LNCaP clone FGC (cell line): ENCODE results near the gene OGFOD3.

Experiments
- DNase-seq: peaks from one replicate; pipeline ENCODE4 v3.0.0-alpha.2; 2011; ENCODE audit warnings: low read depth
- H3K4me3 ChIP-seq: 2 replicates; pipeline ENCODE4 v1.5.1; 2011; ENCODE audit warnings: mild to moderate bottlenecking, low read depth, low read length, control low read depth
- TF ChIP-seq, protein P1 (sequence below): IDR thresholded peaks from 2 replicates; pipeline ENCODE4 v1.5.1; 2012; ENCODE audit warnings: mild to moderate bottlenecking; ENCODE audit not compliant: control insufficient read depth, insufficient read depth; ENCODE audit errors: extremely low read depth

Gene OGFOD3

DNA sequence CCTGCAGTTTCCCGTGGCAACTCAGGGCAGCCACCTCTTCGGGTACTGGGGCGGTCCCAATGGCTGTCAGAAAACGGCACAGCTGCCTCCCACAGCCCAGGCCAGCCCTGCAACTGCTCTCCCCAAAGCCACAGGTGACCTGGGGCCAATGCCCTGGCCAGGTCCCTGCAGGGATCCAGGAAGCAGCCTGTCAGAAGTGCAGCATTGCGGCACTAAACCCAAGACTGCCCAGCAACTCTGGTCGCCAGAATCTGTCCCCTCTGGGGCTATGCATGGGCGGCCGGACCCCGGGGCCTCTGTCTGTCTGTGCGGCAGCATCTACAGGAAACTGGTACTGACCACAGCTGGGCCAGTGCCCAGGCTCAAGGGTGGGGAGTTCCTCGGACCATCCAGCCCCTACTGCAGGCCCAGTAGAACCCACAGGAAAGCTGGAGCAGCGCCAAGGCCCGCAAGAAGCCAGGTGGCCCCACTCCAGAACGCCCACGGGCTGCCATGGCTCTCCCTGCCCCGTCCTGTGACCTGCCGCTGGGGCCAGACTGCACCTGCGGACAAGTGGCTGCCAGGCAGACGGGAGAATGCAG lies 26.6 kb upstream of the OGFOD3 start:
- H3K4me3 ChIP-seq = no peak overlapping the region
- TF ChIP-seq, protein P1, sequence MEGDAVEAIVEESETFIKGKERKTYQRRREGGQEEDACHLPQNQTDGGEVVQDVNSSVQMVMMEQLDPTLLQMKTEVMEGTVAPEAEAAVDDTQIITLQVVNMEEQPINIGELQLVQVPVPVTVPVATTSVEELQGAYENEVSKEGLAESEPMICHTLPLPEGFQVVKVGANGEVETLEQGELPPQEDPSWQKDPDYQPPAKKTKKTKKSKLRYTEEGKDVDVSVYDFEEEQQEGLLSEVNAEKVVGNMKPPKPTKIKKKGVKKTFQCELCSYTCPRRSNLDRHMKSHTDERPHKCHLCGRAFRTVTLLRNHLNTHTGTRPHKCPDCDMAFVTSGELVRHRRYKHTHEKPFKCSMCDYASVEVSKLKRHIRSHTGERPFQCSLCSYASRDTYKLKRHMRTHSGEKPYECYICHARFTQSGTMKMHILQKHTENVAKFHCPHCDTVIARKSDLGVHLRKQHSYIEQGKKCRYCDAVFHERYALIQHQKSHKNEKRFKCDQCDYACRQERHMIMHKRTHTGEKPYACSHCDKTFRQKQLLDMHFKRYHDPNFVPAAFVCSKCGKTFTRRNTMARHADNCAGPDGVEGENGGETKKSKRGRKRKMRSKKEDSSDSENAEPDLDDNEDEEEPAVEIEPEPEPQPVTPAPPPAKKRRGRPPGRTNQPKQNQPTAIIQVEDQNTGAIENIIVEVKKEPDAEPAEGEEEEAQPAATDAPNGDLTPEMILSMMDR = no peak
- DNase-seq = no peak

DNA sequence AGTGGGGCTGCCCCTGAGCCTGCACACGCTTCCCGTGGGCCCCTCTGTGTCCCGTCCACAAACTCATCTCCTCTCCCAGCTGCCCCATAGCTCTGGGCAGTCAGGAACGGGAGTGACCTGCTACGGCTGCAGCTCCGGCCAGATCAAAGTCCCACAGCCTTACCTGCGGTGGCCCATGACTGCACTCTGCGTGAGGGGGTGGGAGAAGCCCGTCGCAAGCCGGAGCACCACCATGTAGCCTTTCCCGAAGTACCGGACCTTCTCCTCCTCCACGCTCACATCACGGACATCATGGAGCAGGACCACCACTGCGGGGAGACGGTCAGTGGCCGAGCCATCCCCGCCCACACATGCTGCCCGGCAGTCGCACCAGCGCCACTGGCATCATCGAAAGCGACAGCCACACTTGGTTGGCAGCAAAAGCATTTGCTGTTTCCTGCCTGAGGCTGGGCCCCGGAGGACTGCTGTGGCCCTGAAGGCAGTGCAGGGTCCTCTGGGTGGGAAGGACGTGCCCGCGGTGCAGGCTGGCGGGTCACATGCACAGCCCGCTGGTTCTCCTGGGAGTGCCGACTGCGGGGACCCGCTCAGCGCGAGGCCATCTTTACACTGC lies 26.0 kb upstream of the OGFOD3 start:
- no peak overlapping the region for H3K4me3 ChIP-seq
- DNase-seq = no peak
- TF ChIP-seq, protein P1 = no peak

DNA sequence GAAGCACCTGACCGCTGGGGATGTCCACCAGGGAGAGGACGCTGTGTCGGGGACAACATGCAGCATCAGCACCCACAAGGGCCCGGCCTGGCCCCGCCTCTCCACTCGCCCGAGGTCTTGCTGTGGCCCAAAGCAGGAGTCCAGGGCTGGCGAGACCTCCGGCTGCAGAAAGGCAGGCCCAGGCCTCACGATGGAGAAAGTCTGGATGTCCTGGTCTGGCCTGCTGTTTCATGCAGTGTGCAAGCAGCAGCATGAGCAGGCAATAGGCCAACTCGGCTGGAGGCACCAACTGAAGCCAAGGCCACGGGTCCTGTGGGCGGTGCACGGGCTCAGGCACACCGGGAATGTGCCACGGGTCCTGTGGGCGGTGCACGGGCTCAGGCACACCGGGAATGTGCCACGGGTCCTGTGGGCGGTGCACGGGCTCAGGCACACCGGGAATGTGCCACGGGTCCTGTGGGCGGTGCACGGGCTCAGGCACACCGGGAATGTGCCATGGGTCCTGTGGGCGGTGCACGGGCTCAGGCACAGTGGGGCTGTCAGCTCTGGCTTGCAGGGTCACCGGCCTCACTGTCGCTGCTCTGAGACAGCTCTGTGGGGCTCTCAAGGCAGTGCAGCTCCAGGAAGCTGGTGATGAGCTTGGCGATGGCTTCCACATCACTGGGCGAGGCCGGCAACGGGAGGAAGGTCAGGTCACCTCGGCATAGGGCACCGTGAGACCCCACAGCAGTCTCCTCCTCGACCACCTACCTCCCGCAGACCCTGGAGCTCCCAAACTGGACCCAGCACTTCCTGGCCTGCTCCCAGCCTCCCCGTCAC lies 25.3 kb upstream of the OGFOD3 start:
- H3K4me3 ChIP-seq = no peak overlapping the region
- DNase-seq = no peak
- TF ChIP-seq, protein P1 = no peak

DNA sequence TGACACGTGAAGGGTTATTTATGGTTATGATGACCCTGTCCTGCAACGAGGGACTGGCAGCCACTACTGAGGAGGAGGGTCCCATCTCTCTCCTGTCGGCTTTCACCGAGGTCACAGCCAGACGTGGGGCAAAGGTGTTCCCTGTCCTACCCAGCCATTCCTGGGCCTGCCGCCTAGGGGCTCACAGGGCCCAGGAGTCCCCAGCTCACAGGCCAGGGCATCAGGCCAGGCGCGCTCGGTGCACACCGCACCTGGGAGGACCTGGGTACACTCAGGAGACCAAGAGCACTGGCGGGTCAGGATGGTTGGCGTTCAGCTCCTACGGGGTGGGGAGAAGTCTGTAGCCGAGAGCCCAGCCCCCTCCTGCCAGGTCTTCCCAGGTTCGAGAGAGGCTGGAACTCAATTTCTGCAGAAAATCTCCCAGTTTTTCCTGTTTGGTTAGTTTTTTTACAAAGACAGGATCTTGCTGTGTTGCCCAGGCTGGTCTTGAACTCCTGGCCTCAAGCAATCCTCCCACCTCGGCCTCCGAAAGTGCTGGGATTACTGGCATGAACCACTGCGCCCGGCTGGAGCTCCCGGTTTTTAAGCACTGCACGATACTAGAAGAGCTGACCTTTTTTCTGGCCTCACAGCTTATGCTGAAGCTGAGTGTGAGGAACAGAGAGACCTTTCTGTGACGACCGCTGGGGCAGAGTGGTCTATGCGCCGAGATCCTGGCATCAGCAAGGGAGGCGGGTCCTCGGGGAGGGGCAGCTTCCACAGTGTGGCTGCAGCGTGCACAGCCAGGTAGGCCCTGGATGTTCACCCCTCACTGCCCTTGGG lies 24.5 kb upstream of the OGFOD3 start:
- DNase-seq = no peak
- H3K4me3 ChIP-seq = no peak overlapping the region
- TF ChIP-seq, protein P1 = no peak

GRCh38 chr17:82441691-82442487 lies 23.5 kb upstream of the OGFOD3 start:
- H3K4me3 ChIP-seq = no peak overlapping the region
- TF ChIP-seq, protein P1 = no peak
- DNase-seq = no peak
